Small intestine (tissue), 7 donors: Measurements from ENCODE around the gene DUSP1. TPM values are rescaled to one million over a fixed set of nuclear protein-coding genes. Genes with fewer than 3 reads are reported as not detected.

ENCODE experiments used
- DNase-seq, 2 donors: peaks; one replicate each; pipeline versions ENCODE4 v3.0.0 to v3.0.0-alpha.2; 2013
- FAIRE-seq: peaks from 2 replicates; lab custom pipeline; 2012; peaks lifted over from hg19 to GRCh38; lab: Jason Lieb, UNC
- H3K27ac ChIP-seq, 3 donors: one replicate each; pipeline ENCODE4 v1.5.1; 2013; ENCODE audit warnings: low read length in 2 of 3, mild to moderate bottlenecking in 2 of 3, control low read depth in 1 of 3, inconsistent platforms in 1 of 3, low read depth in 1 of 3, moderate library complexity in 1 of 3
- H3K27me3 ChIP-seq, 3 donors: one replicate each; pipeline ENCODE4 v1.6.1; 2013; ENCODE audit warnings: low read length in 3 of 3, inconsistent platforms in 1 of 3; ENCODE audit not compliant: control insufficient read depth in 3 of 3, insufficient read depth in 3 of 3
- H3K36me3 ChIP-seq, 3 donors: one replicate each; pipeline ENCODE4 v1.6.1; 2013; ENCODE audit warnings: low read length in 3 of 3, inconsistent platforms in 1 of 3, low read depth in 1 of 3, mild to moderate bottlenecking in 1 of 3, moderate library complexity in 1 of 3; ENCODE audit not compliant: control insufficient read depth in 3 of 3, insufficient read depth in 2 of 3
- H3K4me1 ChIP-seq, 3 donors: one replicate each; pipeline ENCODE4 v1.6.1; 2013; ENCODE audit warnings: low read length in 2 of 3, inconsistent platforms in 1 of 3, low read depth in 1 of 3, mild to moderate bottlenecking in 1 of 3, moderate library complexity in 1 of 3; ENCODE audit not compliant: control insufficient read depth in 3 of 3, insufficient read depth in 2 of 3
- H3K4me3 ChIP-seq, 3 donors: one replicate each; pipeline ENCODE4 v1.5.1; 2013; ENCODE audit warnings: low read length in 3 of 3, control low read depth in 1 of 3, inconsistent platforms in 1 of 3, low read depth in 1 of 3, mild to moderate bottlenecking in 1 of 3, moderate library complexity in 1 of 3
- H3K9me3 ChIP-seq, 2 donors: one replicate each; pipeline ENCODE4 v1.6.1; 2013; ENCODE audit warnings: low read depth in 1 of 2, low read length in 1 of 2; ENCODE audit not compliant: control insufficient read depth in 2 of 2, insufficient read depth in 1 of 2
- WGBS, 3 donors: extraction: QIAGEN DNeasy Blood & Tissue Kit; methylation state at CpG; one replicate each; pipeline ENCODE4 v1.1.7; 2013; 5-methylcytosine and 5-hydroxymethylcytosine counted together
- polyA plus RNA-seq, 4 donors: library from polyadenylated mRNA; stranded (reverse) in 3 of 4; unstranded in 1 of 4; fragments of 200-250 nt in 3 of 4; fragments of 120-200 nt in 1 of 4; gene quantifications; one replicate each; pipeline versions ENCODE4 v1.2.1 to v1.2.3, GENCODE V29; 2013
- donor health status: healthy with polysubstance abuse.
- donor health status: control.
- donor health status: control.
- donor health status: Bipolar disorder and iron deficiency.
- donor health status: healthy.

DUSP1 gene
- polyA plus RNA-seq, 4 donors, result 64.4 to 216 (median 109) TPM

GRCh38 chr5:172749881-172750633 lies 20.9 kb downstream of the DUSP1 start:
- H3K27me3 ChIP-seq, result peaks cover 0 to 13% (median 0%) of the 10 kb centered on the region in 3 donors
- H3K4me3 ChIP-seq, result no peak overlapping the region
- H3K4me1 ChIP-seq, result peaks cover 0 to 10% (median 0%) of the 10 kb centered on the region in 3 donors
- H3K27ac ChIP-seq, result peak overlapping the region in 1 of 3 donors; percentile 79
- H3K9me3 ChIP-seq, result peaks cover 0 to 20% of the 10 kb centered on the region in 2 donors
- FAIRE-seq, result no peak
- WGBS, 3 donors, result 67 to 75% (median 74%) methylated on average over 19 of the region's 19 CpGs
- no peaks in the 10 kb centered on the region for H3K36me3 ChIP-seq
- DNase-seq, result no peak

GRCh38 chr5:172749076-172749475 lies 21.9 kb downstream of the DUSP1 start:
- FAIRE-seq, result no peak
- H3K4me3 ChIP-seq, result no peak overlapping the region
- peaks cover 0 to 19% of the 10 kb centered on the region in 2 donors for H3K9me3 ChIP-seq
- peaks cover 0 to 12% (median 0%) of the 10 kb centered on the region in 3 donors for H3K4me1 ChIP-seq
- peaks cover 0 to 13% (median 0%) of the 10 kb centered on the region in 3 donors for H3K27me3 ChIP-seq
- no peak for DNase-seq
- no peaks in the 10 kb centered on the region for H3K36me3 ChIP-seq
- H3K27ac ChIP-seq, result peak overlapping the region in 1 of 3 donors; percentile 71
- WGBS, 3 donors, result 84 to 88% (median 86%) methylated on average over 7 of the region's 7 CpGs

- peak in 1 of 2 donors; percentile 46 for DNase-seq
Measured at GRCh38 chr5:172748341-172748843, 22.6 kb downstream of the DUSP1 start.

GRCh38 chr5:172747471-172747870 lies 23.5 kb downstream of the DUSP1 start:
- Histone ChIP-seq H3K9me3 (peaks cover 0 to 19% of the 10 kb centered on the region in 2 donors), H3K4me1 (peaks cover 0 to 12% (median 0%) of the 10 kb centered on the region in 3 donors), H3K4me3 (no peak overlapping the region), H3K27me3 (peaks cover 0 to 13% (median 0%) of the 10 kb centered on the region in 3 donors), H3K36me3 (no peaks in the 10 kb centered on the region), H3K27ac (peak overlapping the region in 1 of 3 donors; percentile 18)
- DNase-seq, result no peak
- WGBS, 3 donors, result 57 to 67% (median 66%) methylated on average over 3 of the region's 3 CpGs
- no peak for FAIRE-seq

More at GRCh38 chr5:172748341-172748843, 22.6 kb downstream of the DUSP1 start:
- Histone ChIP-seq H3K36me3 (no peaks in the 10 kb centered on the region), H3K27me3 (peaks cover 0 to 13% (median 0%) of the 10 kb centered on the region in 3 donors), H3K4me1 (peaks cover 0 to 12% (median 0%) of the 10 kb centered on the region in 3 donors), H3K4me3 (no peak overlapping the region), H3K27ac (peak overlapping the region in 2 of 3 donors; percentile 53 to 71), H3K9me3 (peaks cover 0 to 19% of the 10 kb centered on the region in 2 donors)
- WGBS, 3 donors, result 55 to 72% (median 67%) methylated on average over 35 to 36 of the region's 36 CpGs
- no peak for FAIRE-seq

GRCh38 chr5:172746725-172747124 lies 24.3 kb downstream of the DUSP1 start:
- Histone ChIP-seq H3K27me3 (peaks cover 0 to 13% (median 0%) of the 10 kb centered on the region in 3 donors), H3K27ac (peak overlapping the region in 1 of 3 donors; percentile 28), H3K4me3 (no peak overlapping the region), H3K4me1 (peaks cover 0 to 12% (median 0%) of the 10 kb centered on the region in 3 donors), H3K36me3 (no peaks in the 10 kb centered on the region), H3K9me3 (peaks cover 0 to 19% of the 10 kb centered on the region in 2 donors)
- 79 to 94% (median 85%) methylated on average over 3 of the region's 3 CpGs for WGBS, 3 donors
- FAIRE-seq (no peak), DNase-seq (no peak)

GRCh38 chr5:172745838-172746237 lies 25.2 kb downstream of the DUSP1 start:
- Histone ChIP-seq H3K4me1 (peaks cover 0 to 12% (median 0%) of the 10 kb centered on the region in 3 donors), H3K27me3 (peaks cover 0 to 13% (median 0%) of the 10 kb centered on the region in 3 donors), H3K36me3 (no peaks in the 10 kb centered on the region), H3K27ac (peak overlapping the region in 1 of 3 donors; percentile 24), H3K4me3 (no peak overlapping the region), H3K9me3 (peaks cover 0 to 19% of the 10 kb centered on the region in 2 donors)
- DNase-seq, result no peak
- 85 to 91% (median 89%) methylated on average over 3 of the region's 3 CpGs for WGBS, 3 donors
- no peak for FAIRE-seq

- peaks cover 0 to 13% (median 0%) of the 10 kb centered on the region in 3 donors for H3K27me3 ChIP-seq
- peak overlapping the region in 1 of 3 donors; percentile 24 for H3K27ac ChIP-seq
- H3K9me3 ChIP-seq, result peaks cover 0 to 19% of the 10 kb centered on the region in 2 donors
- DNase-seq (no peak), FAIRE-seq (no peak)
- H3K4me1 ChIP-seq, result peaks cover 0 to 12% (median 0%) of the 10 kb centered on the region in 3 donors
- H3K4me3 ChIP-seq, result no peak overlapping the region
- WGBS, 3 donors, result 91 to 93% (median 93%) methylated on average over 8 of the region's 8 CpGs
- no peaks in the 10 kb centered on the region for H3K36me3 ChIP-seq
Measured at GRCh38 chr5:172745406-172745805, 25.6 kb downstream of the DUSP1 start.
